Stimulated activated CD4-positive, alpha-beta T cell treated with anti-CD3 and anti-CD28 coated beads, Interleukin-15, amount 100 ng/mL, for 1 hour (primary cell): ENCODE results near the gene PTPMT1.

Experiments used
- DNase-seq, 2 donors: peaks; one replicate each; pipeline ENCODE4 v3.0.0-alpha.2; 2020; ENCODE audit warnings: low read depth in 1 of 2, low spot score in 1 of 2

Gene PTPMT1

DNA sequence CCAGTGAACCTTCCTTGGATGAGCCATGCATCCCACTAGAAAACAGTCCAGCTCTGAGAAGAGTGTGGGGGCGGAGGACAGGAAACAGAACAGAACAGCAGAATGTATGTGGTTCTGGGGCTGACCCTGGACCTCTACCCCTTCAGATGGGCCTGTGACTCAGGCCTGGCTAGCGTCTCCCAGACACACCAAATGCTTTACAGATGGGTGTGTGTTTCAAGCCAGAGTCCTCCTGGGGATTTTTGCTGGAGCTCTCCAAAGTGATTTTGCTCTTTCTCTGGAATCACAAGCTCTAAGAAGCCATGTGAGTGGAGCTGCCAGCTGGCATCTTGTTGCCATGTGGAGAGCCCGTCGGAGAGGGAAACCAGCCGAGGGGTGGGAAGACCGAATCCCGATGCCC is 42.0 kb downstream of the PTPMT1 start:
- no peak for DNase-seq

DNA sequence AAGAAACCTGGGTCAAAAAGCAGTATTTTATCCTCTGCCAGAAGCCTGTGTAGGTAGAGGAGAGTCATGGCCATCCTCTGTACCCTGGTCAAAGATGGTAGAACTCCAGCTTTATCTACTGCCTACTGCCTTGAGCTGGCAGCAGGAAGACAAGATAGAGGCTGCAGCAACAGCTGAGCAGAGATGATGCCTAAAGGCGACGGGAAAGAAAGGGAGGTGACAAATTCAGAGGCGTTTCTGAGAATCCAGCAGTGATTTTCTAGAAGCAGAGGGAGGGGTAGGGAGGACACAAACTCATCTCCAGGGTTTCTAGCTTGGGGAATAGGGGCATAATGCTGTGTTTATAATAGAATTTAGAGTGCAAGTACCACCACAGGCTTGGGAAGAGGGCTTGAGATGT is 44.3 kb downstream of the PTPMT1 start:
- no peak for DNase-seq

DNA sequence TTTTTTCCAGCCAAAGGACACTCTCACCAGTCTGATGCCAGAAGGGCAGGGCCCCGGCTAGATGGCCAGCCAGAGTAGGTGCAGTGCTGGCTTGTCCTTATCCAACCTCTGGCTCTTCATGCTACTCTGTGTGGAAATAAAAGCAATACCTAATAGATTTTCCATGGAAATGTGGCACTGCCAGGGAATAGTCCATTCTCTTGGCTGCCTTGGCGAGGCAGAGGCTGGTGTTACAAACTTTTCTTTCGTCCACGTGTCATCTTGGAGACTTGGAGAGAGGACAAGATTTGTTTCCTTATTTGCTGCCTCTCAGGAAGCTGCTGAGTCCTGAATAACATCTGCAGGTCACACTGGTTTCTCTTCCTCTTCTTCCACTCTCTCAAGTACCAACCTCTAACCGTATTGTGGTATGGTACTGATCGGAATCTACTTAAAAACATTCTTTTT is 46.0 kb downstream of the PTPMT1 start:
- no peak for DNase-seq

DNA sequence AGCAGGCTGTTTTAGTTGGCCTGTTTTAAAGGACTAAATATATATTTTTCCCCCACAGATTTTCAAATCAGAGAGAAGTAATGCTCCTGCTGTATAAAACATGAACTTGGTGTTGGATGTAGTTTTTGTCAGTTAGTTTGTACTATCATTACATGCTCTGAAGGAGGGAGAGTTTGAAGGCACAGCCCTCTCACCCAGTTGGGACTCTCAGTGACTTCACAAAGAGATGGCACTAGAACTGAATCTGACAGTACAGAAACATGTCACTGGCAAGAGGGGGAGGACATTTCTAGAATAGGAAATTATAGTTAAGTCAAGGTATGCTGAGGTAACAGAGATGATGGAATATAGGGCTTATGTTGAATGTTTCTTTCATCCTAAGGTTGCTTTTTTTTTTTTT is 49.9 kb downstream of the PTPMT1 start:
- no peak for DNase-seq

DNA sequence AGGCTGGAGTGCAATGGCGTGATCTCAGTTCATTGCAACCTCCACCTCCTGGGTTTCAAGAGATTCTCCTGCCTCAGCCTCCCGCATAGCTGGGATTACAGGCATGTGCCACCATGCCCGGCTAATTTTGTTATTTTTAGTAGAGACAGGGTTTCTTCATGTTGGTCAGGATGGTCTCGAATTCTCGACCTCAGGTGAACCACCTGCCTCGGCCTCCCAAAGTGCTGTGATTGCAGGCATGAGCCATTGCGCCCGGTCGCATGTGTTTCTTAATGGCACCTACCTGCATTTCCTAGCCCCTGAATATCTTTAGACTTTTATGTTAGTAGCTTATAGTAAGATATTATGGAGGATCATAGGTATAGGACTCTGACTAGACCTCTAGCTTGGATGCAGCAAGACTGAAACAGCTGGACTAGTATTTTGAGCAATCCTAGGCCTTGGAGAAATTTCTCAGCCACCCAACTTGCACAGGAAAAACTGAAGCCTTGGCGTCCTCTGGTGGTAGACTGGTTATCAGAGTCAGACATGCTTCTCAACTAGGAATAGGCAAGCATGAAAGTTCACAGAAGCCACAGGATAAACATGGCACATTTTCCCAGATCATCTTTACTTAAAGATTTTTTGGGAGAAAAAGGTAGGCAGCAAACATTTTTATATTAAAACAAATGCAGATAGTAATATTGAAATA is 51.5 kb downstream of the PTPMT1 start:
- DNase-seq = no peak

DNA sequence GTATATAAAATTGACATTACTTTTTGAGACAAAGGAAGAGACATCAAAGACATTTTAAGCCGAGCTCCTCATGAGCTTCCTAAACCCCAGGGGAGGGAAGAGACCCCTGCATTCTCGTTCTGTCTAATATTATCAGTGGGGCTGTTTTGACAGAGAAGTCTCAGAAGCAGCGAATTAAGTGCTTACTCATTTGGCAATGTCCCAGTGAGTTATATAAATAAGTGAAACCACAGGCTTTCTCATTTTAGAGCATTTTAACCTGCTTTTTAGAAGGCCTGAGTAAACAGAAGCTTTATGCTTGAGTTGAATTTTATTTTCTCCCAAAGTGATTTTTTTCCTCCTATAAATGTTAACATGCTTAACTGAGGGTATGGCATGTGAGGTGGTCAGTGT is 52.0 kb downstream of the PTPMT1 start:
- DNase-seq = no peak

DNA sequence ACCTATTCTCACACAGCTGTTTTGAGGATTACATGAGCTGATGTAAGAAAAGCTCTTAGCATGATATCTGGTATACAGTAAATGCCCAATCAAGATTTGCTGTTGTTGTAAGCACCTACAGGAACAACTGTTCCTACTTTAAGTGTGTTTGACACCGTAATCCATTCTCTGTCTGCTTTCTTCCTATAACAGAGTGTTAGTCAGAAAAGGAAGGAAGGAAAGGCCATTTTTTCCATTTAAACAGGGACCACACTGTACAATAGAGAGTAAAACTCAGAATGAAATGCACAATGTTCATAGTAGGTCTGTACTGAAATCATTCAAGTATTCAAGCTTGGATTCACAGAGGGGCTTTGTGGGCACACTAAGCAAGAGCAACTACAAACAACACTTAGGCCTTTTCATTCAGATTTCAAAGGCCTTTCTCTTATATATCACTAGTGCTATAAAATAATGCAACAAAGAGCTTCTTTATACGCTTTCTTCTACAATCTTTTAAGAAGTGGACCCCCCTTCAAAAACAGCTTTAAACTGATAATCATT is 55.5 kb downstream of the PTPMT1 start:
- DNase-seq = no peak
